Loucy (cell line): ENCODE measurements around the gene CAMK2G.

Experiments used
- CTCF ChIP-seq: fragments of 200-600 bp; sonication (generic); conservative IDR thresholded peaks from 2 replicates; pipeline ENCODE4 v1.5.1; 2014; ENCODE audit warnings: mild to moderate bottlenecking, antibody characterized with exemption, low read length
- EZH2phosphoT487 ChIP-seq: fragments of 200-600 bp; IDR thresholded peaks from 2 replicates; pipeline ENCODE4 v1.6.1; 2018; ENCODE audit warnings: antibody characterized with exemption, mild to moderate bottlenecking, moderate library complexity, borderline replicate concordance

GRCh38 chr10:73897693-73898092 lies 23.3 kb upstream of the CAMK2G start:
- TF ChIP-seq CTCF, result no peak
- TF ChIP-seq EZH2phosphoT487, result no peak
